K562 (cell line): ENCODE data around the gene PDCD1LG2. TPM values are rescaled to one million over a fixed set of nuclear protein-coding genes. Genes with fewer than 3 reads are reported as not detected.

ENCODE experiments used
- ATAC-seq: fragments of 200-7000 bp; cut with Tn5 transposase; 3 replicates; pipeline ENCODE4 v1.9.1; 2020; ENCODE audit warnings: moderate library complexity
- BruUV-seq: library from RNA; stranded (reverse); fragments of 400-500 nt; replicated peaks from 2 replicates; lab custom pipeline; 2021; lab: Mats Ljungman, UMichigan
- CTCF ChIA-PET: fragments of 300-600 bp; formaldehyde crosslinking; extraction: SDS; loops from one replicate; lab custom pipeline; 2021; ENCODE audit warnings: low intra/inter-chr PET ratio; lab: Yijun Ruan, JAX
- POLR2A ChIA-PET: fragments of 300-600, 350-650 bp; sonication (Branson Sonifier 250); formaldehyde crosslinking; extraction: SDS; loops from one replicate; lab custom pipeline; 2021; ENCODE audit warnings: antibody characterized with exemption, inconsistent platforms; lab: Yijun Ruan, JAX
- DNase-seq, 4 experiments: peaks; one replicate each; pipeline versions ENCODE4 v3.0.0 to v3.0.0-alpha.2; 2011 to 2018; ENCODE audit warnings: low spot score in 3 of 4, mixed read lengths in 3 of 4; ENCODE audit errors: extremely low read depth in 1 of 4
- FAIRE-seq: peaks from 2 replicates; lab custom pipeline; 2011; peaks lifted over from hg19 to GRCh38; lab: Jason Lieb, UNC
- H2AFZ ChIP-seq: 2 replicates; pipeline ENCODE4 v1.6.0; 2011; ENCODE audit warnings: low read depth, low read length, control low read depth, inconsistent platforms
- H3K27ac ChIP-seq: fragments of 200-600 bp; 3 replicates; pipeline ENCODE4 v1.8.0; 2011; ENCODE audit warnings: low read depth, mild to moderate bottlenecking, control low read depth, inconsistent platforms, low read length, moderate library complexity, mixed read lengths; ENCODE audit errors: extremely low read depth
- H3K27me3 ChIP-seq, 2 experiments: fragments of 300-600 bp in 1 of 2; 2 replicates in 1 of 2; 3 replicates in 1 of 2; pipeline versions ENCODE4 v1.6.0 to v1.8.0; 2011; ENCODE audit warnings: inconsistent platforms in 2 of 2, low read length in 2 of 2, mild to moderate bottlenecking in 1 of 2, mixed read lengths in 1 of 2, moderate library complexity in 1 of 2; ENCODE audit not compliant: control insufficient read depth in 2 of 2, insufficient read depth in 2 of 2
- H3K36me3 ChIP-seq: fragments of 300-600 bp; 3 replicates; pipeline ENCODE4 v1.8.0; 2011; ENCODE audit warnings: mild to moderate bottlenecking, low read length, inconsistent platforms; ENCODE audit not compliant: control insufficient read depth, insufficient read depth
- H3K4me1 ChIP-seq, 2 experiments: fragments of 200-600 bp in 1 of 2; replicated peaks in 1 of 2; 2 replicates in 1 of 2; 3 replicates in 1 of 2; pipeline versions ENCODE4 v1.5.1 to v1.8.0; 2011; ENCODE audit warnings: inconsistent platforms in 2 of 2, low read length in 2 of 2, mild to moderate bottlenecking in 1 of 2, mixed read lengths in 1 of 2, moderate library complexity in 1 of 2; ENCODE audit not compliant: control insufficient read depth in 2 of 2, insufficient read depth in 2 of 2
- H3K4me2 ChIP-seq: 2 replicates; pipeline ENCODE4 v1.6.1; 2011; ENCODE audit warnings: low read length, control low read depth, inconsistent platforms, mixed read lengths; ENCODE audit not compliant: insufficient read depth
- H3K4me3 ChIP-seq: fragments of 200-600 bp; sonication (generic), shearing (Covaris generic); 2 replicates; pipeline ENCODE4 v1.5.1; 2016; ENCODE audit warnings: control low read depth, inconsistent platforms
- H3K79me2 ChIP-seq: fragments of 200-600 bp; 3 replicates; pipeline ENCODE4 v1.8.0; 2011; ENCODE audit warnings: low read length, inconsistent platforms; ENCODE audit not compliant: control insufficient read depth, insufficient read depth
- H3K9ac ChIP-seq, 2 experiments: 2 replicates each; pipeline versions ENCODE4 v1.6.0 to v1.6.1; 2011; ENCODE audit warnings: low read depth in 2 of 2, low read length in 2 of 2, control low read depth in 1 of 2, inconsistent platforms in 1 of 2, mild to moderate bottlenecking in 1 of 2, mixed read lengths in 1 of 2; ENCODE audit not compliant: insufficient read depth in 1 of 2
- H3K9me1 ChIP-seq: one replicate; pipeline ENCODE4 v1.6.0; 2011; ENCODE audit warnings: inconsistent platforms, mild to moderate bottlenecking, low read length, moderate library complexity; ENCODE audit not compliant: control insufficient read depth, insufficient read depth
- H3K9me3 ChIP-seq: replicated peaks from 2 replicates; pipeline ENCODE4 v1.5.1; 2011; ENCODE audit warnings: low read depth, low read length, inconsistent platforms; ENCODE audit not compliant: control insufficient read depth, insufficient read depth
- H4K20me1 ChIP-seq: replicated peaks from 2 replicates; pipeline ENCODE4 v1.6.1; 2011; ENCODE audit warnings: low read length, inconsistent platforms, mixed read lengths; ENCODE audit not compliant: control insufficient read depth, insufficient read depth
- ERF ChIP-seq: fragments of 450-650 bp; formaldehyde crosslinking; IDR thresholded peaks from 2 replicates; pipeline ENCODE4 v1.4.0; 2020; ENCODE audit warnings: mild to moderate bottlenecking, mixed read lengths
- FOXK1 ChIP-seq: sonication (generic); formaldehyde crosslinking; IDR thresholded peaks from 2 replicates; pipeline ENCODE4 v1.8.0; 2022; ENCODE audit warnings: missing genetic modification reagents, mild to moderate bottlenecking, borderline replicate concordance
- ILF3 ChIP-seq: fragments of 450-650 bp; IDR thresholded peaks from 2 replicates; pipeline ENCODE4 v1.6.1; 2018; ENCODE audit warnings: antibody characterized with exemption, mild to moderate bottlenecking, moderate library complexity, borderline replicate concordance
- KDM2B ChIP-seq: fragments of 250-450 bp; sonication (Bioruptor Pico); IDR thresholded peaks from 2 replicates; pipeline ENCODE4 v1.8.0; 2021; ENCODE audit warnings: mild to moderate bottlenecking, moderate library complexity
- KLF16 ChIP-seq: IDR thresholded peaks from 2 replicates; pipeline ENCODE4 v1.6.1; 2016; ENCODE audit warnings: antibody characterized with exemption
- NFIC ChIP-seq: fragments of 450-650 bp; IDR thresholded peaks from 2 replicates; pipeline ENCODE4 v1.6.1; 2017; ENCODE audit warnings: mild to moderate bottlenecking, inconsistent platforms
- NUFIP1 ChIP-seq: fragments of 450-650 bp; IDR thresholded peaks from 2 replicates; pipeline ENCODE4 v1.6.1; 2018; ENCODE audit not compliant: partially characterized antibody
- PHTF2 ChIP-seq: fragments of 250-450 bp; sonication (Bioruptor Pico); IDR thresholded peaks from 2 replicates; pipeline ENCODE4 v1.5.0; 2021; ENCODE audit warnings: mild to moderate bottlenecking
- RAD51 ChIP-seq: fragments of 450-650 bp; IDR thresholded peaks from 2 replicates; pipeline ENCODE4 v1.7.1; 2016; ENCODE audit warnings: low read depth, mild to moderate bottlenecking, borderline replicate concordance
- ZBED1 ChIP-seq: IDR thresholded peaks from 2 replicates; pipeline ENCODE4 v1.6.1; 2014
- WGBS: fragments of 100-300 bp; shearing (Covaris generic); methylation state at CpG from one replicate; pipeline ENCODE4 v1.1.6; 2016; ENCODE audit warnings: low coverage, mixed read lengths; ENCODE audit not compliant: insufficient coverage; ENCODE audit errors: missing lambda C conversion rate; 5-methylcytosine and 5-hydroxymethylcytosine counted together
- in situ Hi-C: fragments of 300-500 bp; cut with MboI; formaldehyde crosslinking; loops from 4 replicates; pipeline ENCODE4 v1.15.0; 2018; ENCODE audit warnings: inconsistent platforms, mixed read lengths
- intact Hi-C: fragments of 100-400 bp; cut with micrococcal nuclease; formaldehyde crosslinking; loops from 2 replicates; pipeline ENCODE4 v1.14.2; 2022
- polyA plus RNA-seq, 8 experiments: library from polyadenylated mRNA; depleted of rRNA in 4 of 8; stranded (reverse) in 5 of 8; unstranded in 3 of 8; fragments of >200 nt; fragmentation: Nextera tagmentation in 2 of 8; fragmentation: Illumina TruSeq in 1 of 8; extraction: Ambion mirVana in 2 of 8; extraction: Trizol in 1 of 8; gene quantifications; 2 replicates each; pipeline versions ENCODE4 v1.2.1 to v1.2.3, GENCODE V29; 2011 to 2014; ENCODE audit warnings: inconsistent platforms in 1 of 8, missing spikeins in 1 of 8
- total RNA-seq, 7 experiments: library from RNA; depleted of rRNA in 6 of 7; stranded (reverse); fragments of >200 nt in 6 of 7; fragmentation: Illumina TruSeq in 2 of 7; extraction: Trizol in 2 of 7; gene quantifications; 2 replicates each; pipeline versions ENCODE4 v1.2.1 to v1.2.3, GENCODE V29; 2011 to 2021; ENCODE audit warnings: low replicate concordance in 1 of 7
- TF ChIP-seq, protein P1 (sequence below): fragments of 250-450 bp; sonication (Bioruptor Pico); IDR thresholded peaks from 2 replicates; pipeline ENCODE4 v1.4.0; 2020; ENCODE audit warnings: mild to moderate bottlenecking, moderate library complexity, borderline replicate concordance
- TF ChIP-seq, protein P2 (sequence below), 2 experiments: fragments of 450-650 bp; IDR thresholded peaks; 2 replicates each; pipeline ENCODE4 v1.6.1; 2016; ENCODE audit warnings: mild to moderate bottlenecking in 2 of 2, borderline replicate concordance in 1 of 2, low read depth in 1 of 2, moderate library complexity in 1 of 2

PDCD1LG2 gene
- total and polyA plus RNA-seq, 9 of the 15 experiments (the other 6 are each of a cell fraction or from before 2014, with no cell fraction given) = not detected

DNA sequence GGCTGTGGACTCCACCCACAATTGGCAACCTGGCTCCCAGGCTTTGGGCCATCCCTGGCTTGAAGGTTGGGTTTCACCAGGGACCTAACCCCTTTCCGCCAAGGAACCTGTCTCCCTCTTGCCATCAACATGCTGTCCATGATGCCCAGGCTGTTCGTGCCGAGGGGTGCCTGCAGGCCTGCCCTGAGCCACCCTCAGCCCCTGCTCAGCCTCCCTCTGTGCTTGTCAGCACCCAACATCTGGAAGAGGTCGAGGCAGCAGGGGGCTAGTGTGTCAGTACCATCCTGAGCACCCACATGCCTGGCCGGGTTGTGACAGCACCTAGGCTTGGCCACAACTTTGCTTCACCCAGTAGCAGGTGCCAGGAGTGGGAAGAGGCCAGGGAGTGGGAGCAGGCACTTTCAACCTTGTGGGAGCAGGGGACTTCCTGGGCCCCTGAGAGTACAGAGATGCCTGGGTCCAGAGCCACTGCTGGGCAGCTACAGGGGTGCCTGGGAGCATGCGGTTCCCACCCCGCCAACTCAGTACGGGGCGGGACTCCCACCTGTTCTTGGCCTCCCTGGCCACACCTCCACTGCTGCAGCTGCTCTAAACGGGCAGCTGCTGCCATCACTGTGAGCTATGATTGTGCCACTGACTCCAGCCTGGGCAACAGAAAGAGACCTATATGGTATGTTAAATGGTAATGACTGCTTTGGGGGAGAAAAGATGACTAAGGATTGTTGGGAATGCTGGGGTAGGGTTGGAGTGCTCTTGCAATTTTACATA lies 6.3 kb downstream of the PDCD1LG2 start:
- no TSS peak for BruUV-seq
- no peak overlapping the region for H3K9ac ChIP-seq
- no peak for ATAC-seq
- TF ChIP-seq, protein P1, sequence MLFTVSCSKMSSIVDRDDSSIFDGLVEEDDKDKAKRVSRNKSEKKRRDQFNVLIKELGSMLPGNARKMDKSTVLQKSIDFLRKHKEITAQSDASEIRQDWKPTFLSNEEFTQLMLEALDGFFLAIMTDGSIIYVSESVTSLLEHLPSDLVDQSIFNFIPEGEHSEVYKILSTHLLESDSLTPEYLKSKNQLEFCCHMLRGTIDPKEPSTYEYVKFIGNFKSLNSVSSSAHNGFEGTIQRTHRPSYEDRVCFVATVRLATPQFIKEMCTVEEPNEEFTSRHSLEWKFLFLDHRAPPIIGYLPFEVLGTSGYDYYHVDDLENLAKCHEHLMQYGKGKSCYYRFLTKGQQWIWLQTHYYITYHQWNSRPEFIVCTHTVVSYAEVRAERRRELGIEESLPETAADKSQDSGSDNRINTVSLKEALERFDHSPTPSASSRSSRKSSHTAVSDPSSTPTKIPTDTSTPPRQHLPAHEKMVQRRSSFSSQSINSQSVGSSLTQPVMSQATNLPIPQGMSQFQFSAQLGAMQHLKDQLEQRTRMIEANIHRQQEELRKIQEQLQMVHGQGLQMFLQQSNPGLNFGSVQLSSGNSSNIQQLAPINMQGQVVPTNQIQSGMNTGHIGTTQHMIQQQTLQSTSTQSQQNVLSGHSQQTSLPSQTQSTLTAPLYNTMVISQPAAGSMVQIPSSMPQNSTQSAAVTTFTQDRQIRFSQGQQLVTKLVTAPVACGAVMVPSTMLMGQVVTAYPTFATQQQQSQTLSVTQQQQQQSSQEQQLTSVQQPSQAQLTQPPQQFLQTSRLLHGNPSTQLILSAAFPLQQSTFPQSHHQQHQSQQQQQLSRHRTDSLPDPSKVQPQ = no peak
- no peak for TF ChIP-seq NFIC
- TF ChIP-seq ZBED1 = no peak
- TF ChIP-seq ILF3 = no peak
- no peak for TF ChIP-seq KLF16
- no peak for TF ChIP-seq FOXK1
- no peak for TF ChIP-seq RAD51
- TF ChIP-seq, protein P2, sequence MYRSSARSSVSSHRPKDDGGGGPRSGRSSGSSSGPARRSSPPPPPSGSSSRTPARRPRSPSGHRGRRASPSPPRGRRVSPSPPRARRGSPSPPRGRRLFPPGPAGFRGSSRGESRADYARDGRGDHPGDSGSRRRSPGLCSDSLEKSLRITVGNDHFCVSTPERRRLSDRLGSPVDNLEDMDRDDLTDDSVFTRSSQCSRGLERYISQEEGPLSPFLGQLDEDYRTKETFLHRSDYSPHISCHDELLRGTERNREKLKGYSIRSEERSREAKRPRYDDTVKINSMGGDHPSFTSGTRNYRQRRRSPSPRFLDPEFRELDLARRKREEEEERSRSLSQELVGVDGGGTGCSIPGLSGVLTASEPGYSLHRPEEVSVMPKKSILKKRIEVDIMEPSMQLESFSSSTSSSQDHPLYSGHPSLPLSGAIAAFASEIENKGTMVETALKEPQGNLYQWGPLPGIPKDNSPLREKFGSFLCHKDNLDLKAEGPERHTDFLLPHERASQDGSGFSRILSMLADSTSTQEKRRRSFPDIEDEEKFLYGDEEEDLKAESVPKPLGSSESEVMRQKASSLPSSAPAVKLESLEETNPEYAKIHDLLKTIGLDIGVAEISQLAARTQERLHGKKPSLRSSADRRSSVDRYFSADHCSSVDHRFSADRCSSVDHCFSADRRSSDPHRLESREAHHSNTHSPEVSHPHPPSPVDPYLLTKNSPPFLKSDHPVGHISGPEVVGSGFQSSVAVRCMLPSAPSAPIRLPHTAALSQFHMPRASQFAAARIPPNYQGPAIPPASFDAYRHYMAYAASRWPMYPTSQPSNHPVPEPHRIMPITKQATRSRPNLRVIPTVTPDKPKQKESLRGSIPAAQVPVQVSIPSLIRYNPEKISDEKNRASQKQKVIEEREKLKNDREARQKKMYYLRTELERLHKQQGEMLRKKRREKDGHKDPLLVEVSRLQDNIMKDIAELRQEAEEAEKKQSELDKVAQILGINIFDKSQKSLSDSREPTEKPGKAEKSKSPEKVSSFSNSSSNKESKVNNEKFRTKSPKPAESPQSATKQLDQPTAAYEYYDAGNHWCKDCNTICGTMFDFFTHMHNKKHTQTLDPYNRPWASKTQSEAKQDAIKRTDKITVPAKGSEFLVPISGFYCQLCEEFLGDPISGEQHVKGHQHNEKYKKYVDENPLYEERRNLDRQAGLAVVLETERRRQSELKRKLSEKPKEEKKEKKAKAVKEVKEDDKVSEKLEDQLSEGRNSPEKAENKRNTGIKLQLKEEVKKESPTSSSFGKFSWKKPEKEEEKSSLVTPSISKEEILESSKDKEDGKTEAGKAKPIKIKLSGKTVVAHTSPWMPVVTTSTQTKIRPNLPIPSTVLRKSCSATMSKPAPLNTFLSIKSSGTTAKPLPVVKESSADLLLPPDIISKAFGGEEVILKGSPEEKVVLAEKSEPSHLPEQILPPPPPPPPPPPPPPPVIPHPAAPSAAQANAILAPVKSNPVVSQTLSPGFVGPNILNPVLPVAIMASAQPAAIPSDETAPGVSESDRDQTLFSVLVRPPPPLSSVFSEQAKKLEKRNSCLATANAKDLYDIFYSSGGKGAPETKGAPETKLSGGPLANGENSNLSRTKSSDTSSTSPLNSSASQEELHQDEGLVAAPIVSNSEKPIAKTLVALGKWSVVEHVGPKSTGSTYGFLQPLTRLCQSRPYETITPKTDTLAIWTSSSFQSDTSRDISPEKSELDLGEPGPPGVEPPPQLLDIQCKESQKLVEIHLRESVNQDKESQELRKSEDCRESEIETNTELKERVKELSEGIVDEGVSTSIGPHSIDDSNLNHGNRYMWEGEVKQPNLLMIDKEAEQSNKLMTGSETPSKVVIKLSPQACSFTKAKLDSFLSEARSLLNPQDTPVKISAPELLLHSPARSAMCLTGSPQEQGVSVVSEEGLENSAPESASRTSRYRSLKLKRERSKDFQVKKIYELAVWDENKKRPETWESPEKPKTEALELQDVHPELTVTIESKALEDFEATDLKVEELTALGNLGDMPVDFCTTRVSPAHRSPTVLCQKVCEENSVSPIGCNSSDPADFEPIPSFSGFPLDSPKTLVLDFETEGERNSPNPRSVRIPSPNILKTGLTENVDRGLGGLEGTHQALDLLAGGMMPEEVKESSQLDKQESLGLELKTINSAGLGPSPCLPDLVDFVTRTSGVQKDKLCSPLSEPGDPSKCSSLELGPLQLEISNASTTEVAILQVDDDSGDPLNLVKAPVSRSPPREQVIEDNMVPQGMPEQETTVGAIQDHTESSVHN (IDR thresholded peaks at IDR 0.05; ENCODE audit: borderline replicate concordance in 1 of 2, low read depth in 1 of 2) = no peak
- TF ChIP-seq ERF = no peak
- TF ChIP-seq KDM2B (CRISPR knock-in tag) = no peak
- no peak for TF ChIP-seq NUFIP1
- TF ChIP-seq PHTF2 = no peak

More for the DNA sequence above, 6.3 kb downstream of the PDCD1LG2 start:
- ChIA-PET CTCF (no interaction called here), POLR2A (no interaction called here)
- no peaks in the 10 kb centered on the region for H3K36me3 ChIP-seq
- 41% methylated on average over 7 of the region's 10 CpGs for WGBS
- H2AFZ ChIP-seq = no peak overlapping the region
- no peak overlapping the region for H3K27ac ChIP-seq
- no peaks in the 10 kb centered on the region for H3K27me3 ChIP-seq
- FAIRE-seq = no peak
- no peak for DNase-seq
- no peaks in the 10 kb centered on the region for H3K9me1 ChIP-seq
- no peaks in the 10 kb centered on the region for H4K20me1 ChIP-seq
- H3K4me1 ChIP-seq = no peaks in the 10 kb centered on the region
- in situ Hi-C loops = no loop called here
- no peaks in the 10 kb centered on the region for H3K79me2 ChIP-seq
- no peak overlapping the region for H3K4me2 ChIP-seq
- no peaks in the 10 kb centered on the region for H3K9me3 ChIP-seq
- intact Hi-C loops = no loop called here
- no peak overlapping the region for H3K4me3 ChIP-seq
